ENCODE results near the gene DPCD. TPM values are rescaled to one million over a fixed set of nuclear protein-coding genes. Genes with fewer than 3 reads are reported as not detected.

The DPCD gene
- total and polyA plus RNA-seq, 10 of the 15 experiments (the other 5 are each of a cell fraction or from before 2014, with no cell fraction given): 9.7 to 50.9 (median 26.3) TPM

- Histone ChIP-seq H3K9me3 (replicated peaks; ENCODE audit: control insufficient read depth, insufficient read depth, low read length) (no peaks in the 10 kb centered on the region), H3K4me1 (ENCODE audit: control insufficient read depth, insufficient read depth, low read length) (peaks cover 16% of the 10 kb centered on the region), H2AFZ (ENCODE audit: control insufficient read depth, low read depth, low read length) (no peak overlapping the region), H3K4me2 (ENCODE audit: control insufficient read depth, insufficient read depth) (no peak overlapping the region), H3K36me3 (ENCODE audit: control insufficient read depth in 2 of 2, insufficient read depth in 2 of 2, low read length in 1 of 2) (no peaks in the 10 kb centered on the region), H4K20me1 (ENCODE audit: control insufficient read depth, insufficient read depth) (no peaks in the 10 kb centered on the region), H3K27me3 (replicated peaks in 1 of 2; ENCODE audit: control insufficient read depth in 2 of 2, insufficient read depth in 2 of 2, low read length in 1 of 2) (peaks cover 0 to 4% of the 10 kb centered on the region in 2 experiments; a peak in 1 of 4 replicates), H3K79me2 (ENCODE audit: control insufficient read depth, insufficient read depth, low read length) (no peaks in the 10 kb centered on the region), H3K27ac (ENCODE audit: control insufficient read depth, insufficient read depth) (no peak overlapping the region), H3K4me3 (no peak overlapping the region), H3K9ac (ENCODE audit: control insufficient read depth, insufficient read depth, low read length) (no peak overlapping the region)
- in situ Hi-C loops (cut with MboI): no loop called here
- ChIA-PET POLR2A (no interaction called here), RAD21 (ENCODE audit: unreplicated experiment) (no interaction called here), SMC1A (ENCODE audit: uncharacterized antibody, unreplicated experiment) (interaction anchor here (1.0 kb wide), 1 partner anchor 85 kb away, joined by 3 read pairs; no protein-coding TSS in a partner anchor), CTCF (interaction anchor here (2.1 kb wide), 1 partner anchor 349 kb away, joined by 5 read pairs; no protein-coding TSS in a partner anchor)
- TF ChIP-seq SREBF1 (IDR thresholded peaks at IDR 0.05; ENCODE audit: low read length) (no peak), ZNF622 (IDR thresholded peaks at IDR 0.05) (no peak)
- no peak for ATAC-seq
- intact Hi-C loops (cut with micrococcal nuclease; ENCODE audit: unreplicated experiment): no loop called here
- BruUV-seq (replicated peaks): no TSS peak
- no peak for DNase-seq (ENCODE audit: low read depth, low spot score)
- no peak for FAIRE-seq
- WGBS (ENCODE audit: insufficient coverage, insufficient replicate concordance, low lambda C conversion rate, missing lambda C conversion rate): 45% methylated on average over 3 of the region's 3 CpGs
Measured at GRCh38 chr10:101563007-101563406, 25.1 kb upstream of the DPCD start.

GRCh38 chr10:101563497-101564040 lies 24.6 kb upstream of the DPCD start:
- H3K79me2 ChIP-seq (ENCODE audit: control insufficient read depth, insufficient read depth, low read length): no peaks in the 10 kb centered on the region
- BruUV-seq (replicated peaks): no TSS peak
- no peak overlapping the region for H3K4me2 ChIP-seq (ENCODE audit: control insufficient read depth, insufficient read depth)
- in situ Hi-C loops (cut with MboI): no loop called here
- H2AFZ ChIP-seq (ENCODE audit: control insufficient read depth, low read depth, low read length): no peak overlapping the region
- CTCF ChIA-PET: interaction anchor here (2.1 kb wide), 1 partner anchor 350 kb away, joined by 5 read pairs; no protein-coding TSS in a partner anchor
- peaks cover 0 to 4% of the 10 kb centered on the region in 2 experiments; a peak in 1 of 4 replicates for H3K27me3 ChIP-seq (replicated peaks in 1 of 2; ENCODE audit: control insufficient read depth in 2 of 2, insufficient read depth in 2 of 2, low read length in 1 of 2)
- DNase-seq (ENCODE audit: low read depth, low spot score): no peak
- SMC1A ChIA-PET (ENCODE audit: uncharacterized antibody, unreplicated experiment): interaction anchor here (1.0 kb wide), 1 partner anchor 85 kb away, joined by 3 read pairs; no protein-coding TSS in a partner anchor
- RAD21 ChIA-PET (ENCODE audit: unreplicated experiment): no interaction called here
- H3K27ac ChIP-seq (ENCODE audit: control insufficient read depth, insufficient read depth): no peak overlapping the region
- 42% methylated on average over 11 of the region's 11 CpGs for WGBS (ENCODE audit: insufficient coverage, insufficient replicate concordance, low lambda C conversion rate, missing lambda C conversion rate)
- H4K20me1 ChIP-seq (ENCODE audit: control insufficient read depth, insufficient read depth): no peaks in the 10 kb centered on the region
- intact Hi-C loops (cut with micrococcal nuclease; ENCODE audit: unreplicated experiment): no loop called here
- H3K4me1 ChIP-seq (ENCODE audit: control insufficient read depth, insufficient read depth, low read length): peaks cover 13% of the 10 kb centered on the region
- FAIRE-seq: no peak
- no peaks in the 10 kb centered on the region for H3K36me3 ChIP-seq (ENCODE audit: control insufficient read depth in 2 of 2, insufficient read depth in 2 of 2, low read length in 1 of 2)
- no peak overlapping the region for H3K4me3 ChIP-seq
- H3K9ac ChIP-seq (ENCODE audit: control insufficient read depth, insufficient read depth, low read length): no peak overlapping the region
- no peak for ATAC-seq
- POLR2A ChIA-PET: no interaction called here
- H3K9me3 ChIP-seq (replicated peaks; ENCODE audit: control insufficient read depth, insufficient read depth, low read length): no peaks in the 10 kb centered on the region
- TF ChIP-seq BMI1 (IDR thresholded peaks at IDR 0.05; ENCODE audit: borderline replicate concordance) (no peak), CBX5 (IDR thresholded peaks at IDR 0.05; ENCODE audit: low read depth) (no peak), BACH1 (IDR thresholded peaks at IDR 0.05; ENCODE audit: borderline replicate concordance) (no peak), DPF2 (IDR thresholded peaks at IDR 0.05) (no peak), KAT2A (conservative IDR thresholded peaks at IDR 0.05; ENCODE audit: control insufficient read depth, low read depth, low read length) (no peak), ZNF592 (IDR thresholded peaks at IDR 0.05) (no peak), ZNF687 (IDR thresholded peaks at IDR 0.05) (no peak)

Data from GM12878 (cell line).